ENCODE data around the gene COG2.
"Not testable (repeated sequence)": the region's sequence is repeated elsewhere in the genome, so short reads cannot be mapped to it uniquely, and the experiment has no call there.

COG2 gene, protein sequence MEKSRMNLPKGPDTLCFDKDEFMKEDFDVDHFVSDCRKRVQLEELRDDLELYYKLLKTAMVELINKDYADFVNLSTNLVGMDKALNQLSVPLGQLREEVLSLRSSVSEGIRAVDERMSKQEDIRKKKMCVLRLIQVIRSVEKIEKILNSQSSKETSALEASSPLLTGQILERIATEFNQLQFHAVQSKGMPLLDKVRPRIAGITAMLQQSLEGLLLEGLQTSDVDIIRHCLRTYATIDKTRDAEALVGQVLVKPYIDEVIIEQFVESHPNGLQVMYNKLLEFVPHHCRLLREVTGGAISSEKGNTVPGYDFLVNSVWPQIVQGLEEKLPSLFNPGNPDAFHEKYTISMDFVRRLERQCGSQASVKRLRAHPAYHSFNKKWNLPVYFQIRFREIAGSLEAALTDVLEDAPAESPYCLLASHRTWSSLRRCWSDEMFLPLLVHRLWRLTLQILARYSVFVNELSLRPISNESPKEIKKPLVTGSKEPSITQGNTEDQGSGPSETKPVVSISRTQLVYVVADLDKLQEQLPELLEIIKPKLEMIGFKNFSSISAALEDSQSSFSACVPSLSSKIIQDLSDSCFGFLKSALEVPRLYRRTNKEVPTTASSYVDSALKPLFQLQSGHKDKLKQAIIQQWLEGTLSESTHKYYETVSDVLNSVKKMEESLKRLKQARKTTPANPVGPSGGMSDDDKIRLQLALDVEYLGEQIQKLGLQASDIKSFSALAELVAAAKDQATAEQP

DNA sequence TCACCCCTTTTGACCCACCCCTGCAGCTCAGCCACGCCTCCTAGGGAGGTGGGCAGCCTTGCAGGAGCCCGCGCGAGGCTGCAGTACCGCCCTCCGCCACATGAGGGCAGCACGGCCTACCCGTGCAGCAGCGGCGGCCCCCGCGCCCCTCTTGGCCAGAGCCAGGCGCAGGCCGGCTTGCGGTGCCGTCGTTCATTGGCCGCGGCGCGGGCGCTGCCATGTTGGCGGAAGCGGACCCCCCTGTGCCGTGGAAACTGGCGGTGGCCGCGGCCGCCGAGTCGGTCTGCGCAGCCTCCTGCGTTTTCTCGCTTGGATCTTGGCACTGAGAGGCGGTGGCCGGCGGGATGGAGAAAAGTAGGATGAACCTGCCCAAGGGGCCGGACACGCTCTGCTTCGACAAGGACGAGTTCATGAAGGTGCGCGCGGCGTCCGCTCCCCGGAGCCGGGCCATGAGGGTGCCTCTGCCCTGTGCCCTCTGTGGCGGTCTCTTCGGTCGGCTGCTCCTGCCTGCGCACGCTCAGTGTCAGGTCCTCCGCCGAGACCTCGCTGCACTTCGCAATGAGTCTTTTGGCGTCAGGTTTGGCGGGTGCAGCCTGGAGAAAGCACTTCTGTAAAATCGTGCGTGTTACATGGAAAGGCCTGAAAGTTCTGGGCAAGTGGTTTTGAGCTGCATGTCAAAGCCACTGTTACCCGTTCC is at the start of gene COG2:
Gene COG2, plus strand, starts transcription at position 219 of the 697 bp plus-strand sequence. Its CDS starts 126 bp downstream, at position 345.
- DNase-seq (ENCODE audit: low read depth in 1 of 2, low spot score in 1 of 2) = peak; percentile 93 to 98

DNA sequence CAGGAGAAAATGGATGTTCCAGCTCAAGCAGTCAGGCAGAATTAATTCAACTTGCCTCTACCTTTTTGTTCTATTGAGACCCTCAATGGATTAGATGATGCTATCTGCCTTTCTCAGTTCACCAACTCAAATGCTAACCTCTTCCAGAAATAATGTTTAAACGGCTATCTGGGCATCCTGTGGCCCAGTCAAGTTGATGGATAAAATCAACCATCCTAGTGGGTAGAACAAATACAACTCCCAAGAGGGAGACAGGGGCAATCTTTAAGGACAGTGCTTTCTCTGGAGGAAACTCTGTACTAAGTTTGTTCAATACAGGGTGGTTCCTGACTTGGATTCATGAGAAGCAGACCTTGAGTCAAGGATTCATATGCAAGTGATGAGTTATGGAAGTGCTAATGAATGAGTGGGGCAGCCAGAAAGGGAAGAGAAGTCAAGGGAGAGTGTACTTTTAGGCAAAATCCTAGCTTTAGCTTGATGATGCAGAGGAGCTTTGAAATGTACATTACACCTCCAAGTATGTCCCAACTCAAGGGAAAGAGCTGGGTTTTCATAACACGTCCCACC is 49.4 kb upstream of the COG2 start:
- DNase-seq (ENCODE audit: low read depth in 1 of 2, low spot score in 1 of 2) = no peak

DNA sequence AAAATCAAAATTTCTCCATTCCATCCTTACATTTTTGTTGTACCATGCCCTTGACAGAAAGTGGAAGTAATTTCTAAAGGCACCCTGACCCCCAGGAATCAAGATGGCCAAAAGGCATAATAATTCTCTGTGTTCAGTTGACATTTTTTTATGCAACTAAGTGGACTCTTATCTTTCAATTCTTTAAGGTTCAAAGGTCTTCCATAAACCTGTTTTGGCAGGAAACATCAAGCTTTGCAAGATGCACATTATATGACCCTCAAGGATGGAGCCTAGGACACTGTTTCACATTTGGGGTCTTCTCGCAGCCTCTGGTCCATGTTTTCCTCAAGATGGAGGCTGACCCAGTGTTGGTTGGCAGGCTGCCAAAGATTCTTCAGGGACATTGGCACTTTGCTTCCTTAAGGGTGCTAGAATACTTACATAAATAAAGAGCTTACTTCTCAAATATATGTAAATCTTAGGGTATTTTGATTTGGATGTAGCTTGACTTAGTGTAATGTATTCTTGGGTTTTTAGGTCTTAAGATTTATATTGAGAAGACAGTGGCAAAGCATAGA is 48.0 kb upstream of the COG2 start:
- no peak for DNase-seq (ENCODE audit: low read depth in 1 of 2, low spot score in 1 of 2)

DNA sequence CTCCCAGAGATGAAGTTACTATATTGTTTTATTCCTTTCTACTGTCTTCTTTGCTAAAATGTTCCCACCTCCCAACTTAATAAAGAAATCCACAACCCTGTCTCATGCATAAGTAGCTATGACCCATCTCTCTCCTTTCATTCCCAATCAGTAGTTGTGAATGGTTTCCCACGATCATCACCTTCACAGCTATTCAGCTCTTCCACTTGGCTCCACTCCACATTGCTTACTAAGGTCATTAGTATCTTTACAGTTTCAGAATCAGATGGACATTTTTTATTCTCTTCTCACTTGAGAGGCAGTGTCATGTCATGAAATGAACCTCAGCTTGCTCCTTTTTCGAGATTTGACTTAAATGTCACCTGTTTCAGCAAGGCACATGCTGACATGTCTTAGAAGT is 47.1 kb upstream of the COG2 start:
- DNase-seq (ENCODE audit: low read depth in 1 of 2, low spot score in 1 of 2) = no peak

DNA sequence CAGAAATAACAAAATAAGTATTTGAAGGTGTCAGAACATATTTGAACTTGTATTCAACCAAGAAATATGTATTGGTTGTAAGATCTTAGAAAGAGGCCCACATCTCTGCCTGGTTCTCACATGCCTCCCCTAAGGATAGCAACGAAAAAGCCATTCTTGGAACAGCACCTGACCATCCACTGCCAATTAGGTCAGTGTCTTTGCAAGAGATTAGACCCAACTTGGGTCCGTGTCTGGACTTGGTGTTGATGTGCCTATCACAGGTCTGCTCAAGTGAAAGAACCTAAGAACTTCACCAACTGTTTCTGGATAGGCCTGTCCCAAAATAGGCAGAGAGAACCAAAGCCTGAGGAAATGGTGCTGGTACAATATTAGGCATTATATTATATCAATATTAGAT is 46.0 kb upstream of the COG2 start:
- no peak for DNase-seq (ENCODE audit: low read depth in 1 of 2, low spot score in 1 of 2)

DNA sequence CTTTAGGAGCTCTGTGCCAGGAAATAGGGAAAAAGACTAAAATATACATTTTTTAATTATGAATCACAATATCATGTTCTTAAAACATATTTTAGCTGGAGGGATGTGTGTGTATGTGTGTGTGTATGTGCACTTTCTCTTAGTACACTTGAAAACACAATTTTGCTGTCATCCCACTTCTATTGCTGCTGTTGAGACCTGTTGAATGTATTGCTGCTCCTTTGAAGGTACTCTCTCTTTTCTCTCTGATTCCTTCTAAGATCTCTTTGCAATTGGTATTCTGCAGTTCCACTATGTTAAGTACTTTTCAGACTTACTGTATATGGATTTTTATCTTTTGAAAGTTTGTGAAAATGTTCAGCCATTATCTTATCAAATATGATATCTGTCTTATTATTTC is 43.5 kb upstream of the COG2 start:
- no peak for DNase-seq (ENCODE audit: low read depth in 1 of 2, low spot score in 1 of 2)

DNA sequence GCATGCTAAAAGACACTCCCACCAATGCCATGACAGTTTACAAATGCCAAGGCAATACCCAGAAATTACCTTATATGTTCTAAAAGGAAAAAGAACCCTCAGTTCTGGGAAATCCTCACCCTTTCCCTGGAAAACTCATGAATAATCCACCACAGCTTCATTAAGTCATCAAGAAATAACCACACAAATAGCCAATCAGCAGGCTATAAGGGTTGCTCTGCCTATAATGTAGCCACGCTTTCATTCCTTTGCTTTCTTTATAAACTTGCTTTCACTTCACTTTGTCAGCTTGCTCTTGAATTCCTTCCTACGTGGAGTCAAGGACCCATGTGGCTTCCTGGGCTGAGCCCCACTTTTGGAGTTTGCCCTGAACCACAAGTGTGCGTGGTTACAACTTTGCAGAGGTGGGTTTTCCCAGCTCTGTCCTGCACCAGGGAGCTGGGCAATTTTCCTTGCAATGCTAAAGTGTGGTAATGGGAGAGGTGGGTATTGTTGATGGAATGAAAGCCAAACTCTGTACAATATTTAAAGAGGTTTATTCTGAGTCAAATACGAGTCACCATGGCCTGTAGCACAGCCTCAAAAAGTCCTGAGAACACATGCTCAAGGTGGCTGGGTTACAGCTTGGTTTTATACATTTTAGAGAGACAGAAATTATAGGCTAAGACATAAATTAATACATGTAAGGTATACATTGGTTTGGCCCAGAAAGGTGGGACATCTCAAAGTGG is 42.2 kb upstream of the COG2 start:
- DNase-seq (ENCODE audit: low read depth in 1 of 2, low spot score in 1 of 2) = no peak

DNA sequence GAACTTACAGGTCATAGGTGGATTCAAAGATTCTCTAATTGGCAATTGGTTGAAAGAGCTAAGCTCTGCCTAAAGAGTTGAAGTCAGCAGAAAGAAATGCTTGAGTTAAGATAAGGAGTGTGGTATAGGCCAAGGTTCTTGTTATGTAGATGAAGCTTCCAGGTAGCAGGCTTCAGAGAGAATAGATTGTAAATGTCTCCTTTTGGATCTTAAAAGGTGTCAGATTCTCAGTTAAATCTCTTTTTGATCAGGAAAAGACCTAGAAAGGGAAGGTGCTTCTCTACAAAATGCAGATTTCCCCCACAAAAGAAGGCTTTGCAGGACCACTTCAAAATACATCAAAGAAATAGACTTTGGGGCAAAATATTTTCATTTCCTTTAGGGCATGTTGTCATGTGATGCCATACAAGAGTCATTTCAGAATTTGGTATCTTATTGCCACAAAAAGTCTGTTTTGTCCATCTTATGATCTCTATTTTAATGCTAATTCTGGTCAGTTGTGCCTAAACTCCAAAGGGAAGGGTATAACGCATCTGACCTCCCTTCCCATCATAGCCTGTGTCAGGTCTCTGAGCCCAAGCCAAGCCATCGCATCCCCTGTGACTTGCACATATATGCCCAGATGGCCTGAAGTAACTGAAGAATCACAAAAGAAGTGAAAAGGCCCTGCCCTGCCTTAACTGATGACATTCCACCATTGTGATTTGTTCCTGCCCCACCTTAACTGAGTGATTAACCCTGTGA is 41.5 kb upstream of the COG2 start:
- DNase-seq (ENCODE audit: low read depth in 1 of 2, low spot score in 1 of 2) = not testable (repeated sequence)

DNA sequence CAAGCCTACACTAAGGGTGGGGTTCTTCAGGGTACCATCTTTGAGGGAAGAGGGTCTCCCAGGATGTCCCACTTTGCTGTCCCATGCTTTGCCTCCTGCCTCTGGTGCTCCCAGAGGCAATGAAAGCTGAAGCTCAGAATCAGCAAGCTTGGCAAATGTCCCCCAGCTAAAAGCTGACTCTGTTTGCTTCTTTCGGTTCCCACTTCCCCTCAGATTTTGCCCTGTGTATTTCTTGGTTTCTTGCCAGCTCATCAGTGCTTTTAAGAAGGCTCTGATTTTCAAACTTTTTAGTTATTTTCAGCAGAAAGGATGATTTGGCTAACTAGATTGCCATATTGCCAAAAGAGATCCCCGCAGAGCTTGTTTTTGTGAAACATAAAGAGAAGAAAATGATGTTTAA is 33.1 kb upstream of the COG2 start:
- DNase-seq (ENCODE audit: low read depth in 1 of 2, low spot score in 1 of 2) = no peak

DNA sequence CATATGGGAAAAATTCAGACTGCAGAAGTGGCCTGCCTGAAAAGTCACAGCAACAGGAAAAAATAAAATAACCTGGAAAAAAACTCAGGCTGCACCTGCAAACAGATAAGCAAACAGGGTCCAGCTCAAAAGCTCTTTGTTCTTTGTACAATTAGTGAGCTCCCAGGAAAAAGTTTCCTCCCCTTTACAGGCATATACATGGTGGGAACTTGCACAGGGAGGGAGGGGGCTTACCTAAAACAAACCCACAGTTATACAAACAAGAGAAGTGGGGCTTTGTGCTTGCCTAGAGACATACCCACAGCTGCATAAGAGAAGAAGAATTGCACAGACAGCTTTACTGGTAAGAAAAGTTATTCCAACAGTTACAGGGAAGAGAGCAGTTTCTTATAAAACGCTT is 31.7 kb upstream of the COG2 start:
- DNase-seq (ENCODE audit: low read depth in 1 of 2, low spot score in 1 of 2) = no peak

DNA sequence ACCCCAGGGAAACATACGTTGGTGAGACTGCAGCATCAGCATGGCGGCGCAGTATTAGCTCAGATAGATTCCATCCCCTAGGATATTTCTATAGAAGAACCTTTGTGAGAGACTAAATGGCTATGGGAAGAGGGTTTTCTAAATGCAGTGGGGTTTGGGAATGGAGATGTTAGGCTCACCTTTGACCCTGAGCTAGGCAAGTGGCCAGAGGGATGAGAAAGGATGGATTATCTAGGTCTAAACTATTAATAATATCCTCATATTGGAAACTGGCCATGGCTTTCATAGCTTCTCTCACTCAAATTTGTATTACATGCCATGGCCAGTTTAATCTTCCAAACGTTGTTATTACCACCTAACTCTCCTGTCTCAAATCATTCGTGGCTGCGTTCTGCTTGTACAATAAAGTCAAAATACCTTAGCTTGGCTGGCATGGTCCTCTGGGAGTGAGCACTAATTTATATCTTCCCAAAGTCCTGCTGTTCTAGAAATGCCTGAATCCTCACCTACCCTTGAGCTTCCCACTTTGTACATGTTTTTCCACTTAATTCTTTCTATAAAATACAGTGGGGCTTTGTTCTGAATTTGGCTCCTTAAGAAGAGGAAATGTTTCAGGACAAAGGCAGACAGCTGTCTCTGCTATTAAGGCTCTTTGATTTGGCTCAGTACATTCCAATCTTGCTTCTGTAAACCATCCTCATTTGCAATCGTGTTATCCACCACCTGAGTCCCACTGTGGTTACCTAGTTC is 31.0 kb upstream of the COG2 start:
- DNase-seq (ENCODE audit: low read depth in 1 of 2, low spot score in 1 of 2) = no peak

DNA sequence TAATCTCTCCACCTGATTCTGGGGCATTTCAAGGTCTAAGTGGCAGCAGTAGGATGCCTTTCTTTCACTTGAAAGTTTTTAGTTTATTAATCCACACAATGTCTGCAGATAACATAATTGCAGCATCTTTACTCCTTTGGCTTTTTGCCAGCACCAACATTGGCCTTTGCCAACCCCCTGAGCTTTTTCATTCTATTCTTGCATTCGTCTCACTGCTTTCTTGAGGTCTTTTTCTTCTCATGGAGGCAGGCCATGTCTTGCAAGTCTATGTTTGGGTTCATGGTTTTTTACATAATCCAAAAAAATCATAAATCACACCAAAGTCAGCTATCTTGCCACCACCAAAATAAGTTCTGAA is 30.4 kb upstream of the COG2 start:
- no peak for DNase-seq (ENCODE audit: low read depth in 1 of 2, low spot score in 1 of 2)

DNA sequence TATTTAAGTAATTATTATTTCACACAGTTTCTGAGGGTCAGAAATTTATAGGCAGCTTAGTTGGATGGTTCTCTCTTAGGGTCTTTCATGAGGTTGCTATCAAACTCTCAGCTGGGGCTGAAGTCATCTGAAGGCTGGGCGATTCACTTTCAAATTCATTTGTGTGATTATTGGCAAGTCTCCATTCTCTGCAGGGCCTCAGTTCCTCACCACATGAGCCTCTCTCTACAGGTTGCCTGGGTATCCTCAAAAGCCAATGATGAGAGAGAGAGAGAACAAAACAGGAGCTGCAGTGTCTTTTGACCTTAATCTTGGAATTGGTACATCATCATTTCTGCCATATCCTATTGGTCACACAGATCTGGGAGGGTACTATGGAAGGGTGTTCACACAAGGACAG is 29.6 kb upstream of the COG2 start:
- no peak for DNase-seq (ENCODE audit: low read depth in 1 of 2, low spot score in 1 of 2)

DNA sequence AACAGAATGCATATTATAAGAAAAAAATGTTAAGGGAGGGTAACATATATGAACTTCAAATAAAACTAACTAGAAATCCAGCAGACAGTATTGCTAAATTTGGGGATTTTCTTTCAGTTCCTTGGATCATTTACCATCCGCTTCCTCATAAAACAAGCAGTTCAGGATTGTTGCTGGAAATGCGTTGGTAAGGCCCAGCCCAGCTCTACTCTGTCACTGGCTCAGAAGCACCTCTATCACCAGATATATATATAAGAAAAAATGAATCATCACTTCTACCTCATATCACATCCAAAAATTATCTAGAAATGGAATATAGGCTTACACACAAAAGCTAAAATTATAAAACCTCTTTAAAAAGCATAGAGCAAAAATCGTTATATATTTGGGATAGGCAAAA is 28.2 kb upstream of the COG2 start:
- no peak for DNase-seq (ENCODE audit: low read depth in 1 of 2, low spot score in 1 of 2)

DNA sequence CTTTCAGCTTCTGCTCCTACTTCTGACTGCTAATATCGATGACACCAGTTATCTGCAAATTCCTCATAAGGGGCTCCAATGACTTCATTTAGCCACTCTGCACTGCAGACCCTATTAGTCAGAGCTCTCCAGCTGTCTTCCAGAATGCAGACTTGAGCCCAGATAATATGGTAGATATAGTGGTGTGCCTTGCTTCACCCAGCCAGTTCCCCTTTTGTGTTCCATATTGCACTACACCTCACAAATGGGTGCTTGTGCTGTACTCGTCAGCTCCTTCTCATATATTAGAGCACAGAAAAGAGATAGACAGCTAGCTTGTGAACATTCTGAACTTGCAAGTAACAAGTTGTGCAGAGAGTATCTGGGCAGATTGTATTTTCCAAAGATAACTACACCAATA is 23.7 kb upstream of the COG2 start:
- DNase-seq (ENCODE audit: low read depth in 1 of 2, low spot score in 1 of 2) = no peak

DNA sequence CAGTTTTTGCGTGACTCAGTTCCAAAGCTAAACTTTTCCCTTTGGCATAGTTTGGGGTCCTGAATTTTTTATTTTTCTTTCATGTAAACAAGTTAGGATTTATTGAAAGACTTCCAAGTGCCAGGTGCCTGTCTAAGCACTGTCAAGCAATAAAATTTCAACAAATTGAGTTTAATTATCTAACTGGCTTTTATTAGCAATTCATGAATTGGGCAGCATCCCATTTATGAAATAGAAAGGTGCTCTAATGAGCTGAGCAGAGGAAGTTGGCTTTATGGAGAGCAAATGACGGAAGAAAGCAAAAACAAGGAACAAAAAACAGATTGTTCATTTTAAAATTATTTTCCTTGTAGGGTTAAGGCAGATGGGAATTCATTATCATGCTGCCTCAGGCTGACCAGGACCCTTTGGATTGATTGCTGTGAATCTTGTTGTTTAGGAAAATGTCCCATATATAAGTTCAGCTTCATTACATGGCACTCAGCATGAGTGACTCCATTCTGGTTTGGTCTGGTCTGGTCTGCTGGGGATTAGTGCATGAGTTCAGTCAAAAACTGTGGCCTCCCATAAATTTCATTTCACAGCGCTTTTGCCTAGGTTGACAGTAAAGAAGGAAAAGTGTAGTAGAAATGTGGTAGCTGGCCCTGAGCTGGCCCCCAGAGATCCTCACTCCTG is 21.5 kb upstream of the COG2 start:
- DNase-seq (ENCODE audit: low read depth in 1 of 2, low spot score in 1 of 2) = no peak

DNA sequence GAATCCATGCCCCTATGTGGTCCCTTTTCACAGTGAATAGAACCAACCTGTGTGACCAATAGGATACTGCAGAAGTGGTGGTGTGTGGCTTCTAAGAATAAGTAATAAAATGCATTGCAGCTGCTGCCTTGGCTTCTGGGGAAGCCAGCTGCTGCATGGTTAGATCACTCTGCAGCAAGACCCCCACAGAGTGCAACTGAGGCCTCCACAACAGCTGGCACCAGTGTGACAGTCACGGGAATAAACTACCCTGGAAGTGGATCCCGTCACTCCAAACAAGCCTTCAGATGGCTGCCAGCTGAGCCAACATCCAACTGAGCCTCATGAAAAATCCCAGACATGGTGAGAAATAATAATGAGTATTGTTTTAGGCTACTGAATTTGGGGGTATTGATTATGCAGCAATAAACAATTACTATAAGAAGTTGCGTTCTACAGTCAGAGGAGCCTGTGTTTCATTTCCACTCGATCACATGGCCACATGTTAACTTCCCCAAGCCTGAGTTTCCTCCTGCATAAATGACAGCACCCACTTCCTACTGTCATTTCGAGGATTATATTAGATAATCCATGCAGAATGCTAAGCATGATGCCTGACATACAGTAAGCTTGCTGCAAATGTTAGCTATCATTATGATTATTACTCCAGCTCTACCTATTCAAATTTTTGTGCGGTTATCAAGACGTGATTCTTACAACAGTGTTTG is 20.8 kb upstream of the COG2 start:
- no peak for DNase-seq (ENCODE audit: low read depth in 1 of 2, low spot score in 1 of 2)

DNA sequence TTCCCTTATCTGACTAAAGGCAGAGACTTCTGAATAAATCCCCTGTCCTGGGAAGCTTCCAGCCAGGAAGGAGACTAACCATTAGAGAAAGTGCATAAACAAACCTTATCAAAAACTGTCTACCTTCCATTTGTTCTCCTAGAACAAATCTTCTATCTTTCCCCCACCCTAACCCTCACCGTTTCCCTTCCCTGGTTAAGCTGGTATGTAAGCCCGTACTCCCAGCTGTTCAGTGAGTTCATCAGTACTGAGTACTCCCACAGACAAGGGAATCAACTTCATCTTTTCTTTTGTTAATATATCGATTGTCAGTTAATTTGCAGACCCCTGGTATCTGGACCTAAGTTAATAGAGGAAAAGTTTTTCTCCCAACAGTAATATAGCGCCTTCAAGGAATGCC is 20.1 kb upstream of the COG2 start:
- DNase-seq (ENCODE audit: low read depth in 1 of 2, low spot score in 1 of 2) = no peak

Measured in activated CD4-positive, alpha-beta T cell treated with anti-CD3 and anti-CD28 coated beads, Interleukin-2, amount 50 U/mL, for 24 hours (primary cell).